Hematopoietic multipotent progenitor cell treated with erythropoietin and hydrocortisone succinate and interleukin-3 and kit ligand, for 17 days (in vitro differentiated cells): ENCODE measurements around the gene MYOM1.
"Not testable (repeated sequence)": the region's sequence is repeated elsewhere in the genome, so short reads cannot be mapped to it uniquely, and the experiment has no call there.

Source experiments
- DNase-seq: peaks from one replicate; pipeline ENCODE4 v3.0.0-alpha.2; 2015; ENCODE audit warnings: low spot score

Gene MYOM1

DNA sequence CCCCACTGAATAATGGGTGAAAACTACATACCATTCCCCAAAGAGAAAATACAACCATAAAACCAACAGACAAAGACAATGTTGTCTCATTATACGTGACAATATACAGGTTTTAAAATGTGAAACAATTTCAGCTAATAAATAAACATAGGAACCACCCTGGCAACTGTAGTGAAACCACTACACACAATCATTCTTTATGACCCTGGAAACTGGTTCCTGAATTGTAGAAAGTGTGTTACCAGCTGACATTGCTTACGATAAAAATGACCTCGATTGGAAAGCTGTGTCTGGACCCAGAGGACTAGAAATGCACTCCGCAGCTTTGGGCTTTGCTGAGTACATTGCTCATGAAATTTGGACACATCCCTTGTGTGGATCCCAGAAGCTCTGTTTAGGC, 132.9 kb downstream of the MYOM1 start:
- DNase-seq = no peak

DNA sequence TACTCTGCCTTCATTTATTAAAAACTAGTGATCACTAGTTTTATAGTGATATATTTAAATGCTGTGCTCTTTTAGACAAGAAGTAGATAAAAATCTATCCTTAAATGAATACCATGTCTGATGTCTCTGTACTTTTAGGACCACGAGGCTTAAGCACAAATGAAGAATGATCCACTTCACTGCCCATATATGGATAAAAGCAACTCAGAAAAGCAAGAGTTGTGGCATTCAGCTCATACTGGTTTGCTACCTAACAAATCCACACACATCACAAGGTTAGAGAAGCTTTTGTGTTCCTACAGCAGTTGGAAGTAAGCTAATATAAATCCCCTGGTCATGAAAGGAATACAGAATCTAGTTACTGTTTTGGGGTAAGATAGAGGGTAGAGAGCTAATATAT, 134.2 kb downstream of the MYOM1 start:
- no peak for DNase-seq

DNA sequence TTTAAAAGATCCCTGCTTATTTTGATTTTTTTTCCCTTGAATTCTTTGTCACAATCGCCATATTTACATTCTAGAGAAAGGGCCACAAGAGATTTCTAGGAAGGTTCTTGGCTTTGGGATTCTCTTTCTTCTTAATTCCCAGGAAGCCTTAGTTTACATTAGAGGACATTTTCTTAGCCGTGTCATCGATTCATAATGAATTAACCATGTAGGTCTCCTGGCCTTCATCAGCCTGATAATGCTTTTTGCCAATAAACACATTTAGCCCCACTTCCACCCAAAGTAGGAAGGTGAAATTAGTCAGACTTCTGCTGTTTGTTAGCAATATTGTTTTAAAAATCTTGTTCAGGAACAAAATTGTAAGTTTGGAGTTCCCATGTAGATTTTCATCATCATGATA, 135.6 kb downstream of the MYOM1 start:
- no peak for DNase-seq

DNA sequence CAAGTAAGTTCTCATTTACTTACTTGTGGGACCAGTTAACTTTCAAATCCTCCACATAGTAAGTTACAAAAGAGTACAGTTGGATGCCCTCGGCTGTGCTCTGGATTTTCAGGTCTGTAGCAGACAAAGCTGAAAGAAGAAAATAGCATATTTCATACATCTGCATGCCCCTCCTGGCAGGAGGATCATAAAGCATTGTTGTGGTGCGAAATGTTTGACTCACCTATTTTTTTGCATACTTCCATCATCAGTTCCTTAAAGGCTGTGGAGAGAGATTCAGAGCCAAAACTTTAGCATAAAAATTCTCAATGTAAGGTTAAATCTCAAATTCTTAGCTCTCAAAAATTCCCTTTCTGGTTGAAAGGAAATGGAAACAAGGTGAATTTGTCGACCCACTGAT, 136.0 kb downstream of the MYOM1 start:
- no peak for DNase-seq

DNA sequence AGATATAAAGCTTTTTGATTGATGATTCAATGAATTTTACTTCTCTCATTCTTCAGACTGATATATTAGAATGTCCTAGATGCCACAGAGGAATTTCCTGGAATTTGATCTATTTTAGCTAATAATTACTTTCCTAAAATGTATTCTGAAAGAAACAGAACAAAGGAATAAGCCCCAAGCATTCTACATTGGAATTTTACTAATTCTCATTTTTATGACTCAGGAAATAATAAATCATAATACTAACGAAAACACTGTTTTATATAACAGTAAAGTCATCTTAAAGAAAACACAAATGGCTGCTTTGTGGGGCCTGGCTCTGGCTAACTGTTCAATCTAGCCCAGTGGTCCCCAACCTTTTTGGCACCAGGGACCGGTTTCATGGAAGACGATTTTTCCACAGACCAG, 138.2 kb downstream of the MYOM1 start:
- no peak for DNase-seq

DNA sequence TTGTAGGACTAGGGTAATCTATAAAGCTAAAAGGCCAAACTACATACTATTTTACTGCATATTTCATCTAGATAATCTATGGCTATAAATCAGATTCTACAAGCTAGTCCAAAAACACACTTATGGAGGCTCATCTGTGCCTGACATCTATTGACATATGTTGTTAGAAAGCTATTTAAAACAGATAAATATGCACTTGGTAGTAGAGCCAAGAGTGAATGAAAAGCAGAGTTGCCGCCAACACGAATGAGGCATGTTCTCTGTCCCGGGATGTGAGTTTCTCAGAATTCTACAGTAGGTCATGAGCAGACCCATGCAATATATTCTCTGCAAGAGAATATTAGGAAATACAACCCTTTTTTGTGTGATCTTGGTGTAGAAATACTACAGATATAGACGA, 140.1 kb downstream of the MYOM1 start:
- DNase-seq = no peak

DNA sequence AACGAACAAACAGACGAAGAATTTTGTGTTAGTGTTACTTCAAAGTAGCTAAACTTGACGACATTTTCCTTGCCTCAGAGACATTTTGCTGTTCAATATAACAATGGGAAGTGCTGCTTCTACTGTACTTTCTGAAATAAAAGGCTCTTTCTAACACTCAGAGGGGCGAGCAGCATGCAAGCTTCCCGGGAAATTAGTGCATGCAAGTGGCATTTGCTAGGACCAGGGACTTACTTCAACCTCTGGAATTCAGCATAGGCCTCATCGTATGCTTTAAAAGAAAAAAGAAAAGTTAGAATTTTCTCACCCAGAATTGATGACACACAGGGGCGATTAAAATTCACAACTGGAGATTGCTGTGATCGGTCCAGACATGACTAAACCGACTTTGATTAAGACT, 144.3 kb downstream of the MYOM1 start:
- no peak for DNase-seq

DNA sequence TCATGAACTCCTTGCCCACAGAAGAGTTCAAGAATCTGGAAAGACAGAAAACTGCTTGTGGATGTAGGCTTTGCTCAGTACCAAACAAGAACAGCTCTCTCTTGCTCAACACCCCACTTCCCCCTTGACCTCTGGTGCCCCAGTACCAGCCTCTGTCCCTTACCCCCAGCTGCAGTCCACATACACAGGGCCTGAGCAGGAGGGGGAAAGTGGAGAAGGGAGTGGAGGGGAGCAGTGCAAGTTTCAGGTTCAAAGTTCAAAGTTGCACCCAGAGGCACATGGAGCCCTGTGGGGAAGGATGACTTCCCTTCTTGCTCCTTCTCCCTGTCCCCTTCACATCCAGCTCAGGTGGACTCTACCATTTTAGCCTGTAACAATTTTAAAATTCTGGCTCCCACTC, 145.7 kb downstream of the MYOM1 start:
- DNase-seq = no peak

DNA sequence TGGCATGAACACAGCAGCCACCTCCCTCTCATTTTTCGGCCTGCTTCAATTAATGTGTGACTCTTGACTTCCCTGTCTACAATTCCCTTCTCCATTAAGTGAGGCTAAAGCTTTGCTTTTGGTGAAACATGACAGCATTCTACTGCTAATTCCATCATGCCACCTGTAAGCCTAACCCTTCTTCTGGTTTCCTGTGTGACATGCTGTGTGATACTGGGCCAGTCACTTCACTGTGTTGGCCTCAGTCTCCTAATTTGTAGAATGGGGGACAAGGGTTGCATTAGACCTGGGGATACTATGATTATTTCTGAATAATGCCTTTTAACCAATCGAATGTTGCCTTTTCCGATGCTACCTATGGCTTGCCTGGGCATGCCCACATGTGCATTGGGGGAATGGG, 146.4 kb downstream of the MYOM1 start:
- DNase-seq = not testable (repeated sequence)

DNA sequence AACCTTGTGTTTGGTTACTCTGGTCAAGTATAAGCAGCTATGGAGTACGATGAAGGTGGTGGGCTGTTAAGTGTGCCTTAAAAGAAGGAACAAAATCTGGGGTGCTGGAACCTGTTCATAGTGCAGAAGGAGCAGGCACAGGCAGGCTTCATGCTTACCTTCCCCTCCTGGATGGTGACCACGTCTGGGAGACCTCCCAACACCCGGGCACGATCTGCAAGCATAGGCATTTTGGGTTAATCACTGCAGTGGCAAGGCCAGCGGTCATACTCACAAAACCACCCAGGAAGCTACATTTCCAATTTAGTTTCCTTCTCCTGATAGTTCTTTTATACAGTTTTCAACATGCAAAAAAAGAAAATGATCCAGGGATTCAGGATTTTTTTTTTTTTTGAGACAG, 148.1 kb downstream of the MYOM1 start:
- no peak for DNase-seq

DNA sequence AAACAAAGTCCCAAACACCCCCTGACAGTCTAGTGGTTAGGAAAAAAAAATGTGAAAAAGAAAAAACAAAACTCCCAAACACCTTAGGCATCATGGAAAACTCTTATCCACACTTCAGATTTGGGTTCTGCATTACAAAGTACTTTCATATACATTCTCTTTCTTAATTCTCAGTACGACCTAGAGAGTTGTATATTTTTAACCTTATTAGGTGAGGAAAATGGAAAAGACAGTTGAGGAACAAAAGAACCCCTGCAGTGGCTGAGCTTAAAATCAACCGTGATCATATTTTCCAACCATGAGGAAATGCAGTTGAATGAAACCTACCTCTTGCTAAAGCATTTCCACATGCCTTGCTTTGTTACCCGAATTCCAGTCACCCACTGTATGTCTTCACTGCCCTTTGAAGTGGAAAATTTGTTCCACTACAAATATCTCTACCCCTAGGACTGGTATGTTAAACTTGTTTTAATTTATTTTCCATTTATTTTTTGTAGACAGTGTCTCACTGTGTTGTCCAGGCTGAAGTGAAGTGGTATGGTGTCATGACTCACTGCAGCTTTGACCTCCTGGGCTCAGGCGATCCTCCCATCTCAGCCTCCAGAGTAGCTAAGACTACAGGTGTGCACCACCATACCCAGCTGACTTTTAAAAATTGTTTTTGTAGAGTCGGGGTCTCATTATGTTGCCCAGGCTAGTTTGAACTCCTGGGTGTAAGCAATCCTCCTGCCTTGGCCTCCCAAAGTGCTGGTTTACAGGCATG, 149.9 kb downstream of the MYOM1 start:
- DNase-seq = no peak

DNA sequence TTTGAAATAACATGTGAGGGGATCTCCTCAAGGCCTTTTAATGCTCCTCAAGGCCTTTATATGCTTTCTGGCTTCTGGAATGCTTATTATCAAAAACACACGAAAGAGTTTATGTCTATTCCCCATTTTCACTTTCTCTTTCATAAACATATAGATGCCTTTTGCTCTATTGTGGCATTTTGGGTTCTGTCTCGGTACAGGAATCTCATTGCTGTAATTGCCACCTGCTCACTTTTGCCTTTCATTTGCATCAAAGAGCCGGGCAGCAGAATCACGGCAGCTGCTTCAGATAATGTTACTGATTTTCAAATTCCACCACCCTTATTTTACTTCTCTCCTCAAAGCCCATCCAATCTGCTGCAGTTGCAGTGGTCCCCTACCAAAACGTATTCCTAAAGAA, 152.0 kb downstream of the MYOM1 start:
- DNase-seq = no peak

DNA sequence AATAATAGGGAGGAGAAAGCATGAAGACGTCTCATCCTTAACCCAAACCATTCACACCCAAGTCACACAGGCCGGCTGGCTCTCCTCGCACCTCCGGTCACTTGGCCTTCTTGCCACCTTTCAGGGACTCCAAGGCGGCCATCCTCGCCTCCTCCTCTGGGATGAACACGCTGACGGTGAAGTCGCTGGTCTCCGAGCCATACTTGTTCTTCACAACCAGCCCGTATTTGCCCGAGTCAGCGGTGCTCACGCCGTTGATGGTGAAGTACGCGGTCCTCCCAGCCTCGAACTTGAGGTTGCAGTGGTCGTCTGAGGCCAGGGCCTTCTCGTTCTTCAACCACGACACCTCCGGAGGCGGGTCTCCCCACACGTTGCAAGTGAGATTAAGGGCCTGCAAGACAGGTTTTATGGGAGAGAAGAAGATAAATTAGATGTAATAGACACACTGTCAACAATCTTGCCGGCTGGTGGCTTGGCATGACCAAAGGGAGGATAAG, 152.6 kb downstream of the MYOM1 start:
- DNase-seq = no peak

DNA sequence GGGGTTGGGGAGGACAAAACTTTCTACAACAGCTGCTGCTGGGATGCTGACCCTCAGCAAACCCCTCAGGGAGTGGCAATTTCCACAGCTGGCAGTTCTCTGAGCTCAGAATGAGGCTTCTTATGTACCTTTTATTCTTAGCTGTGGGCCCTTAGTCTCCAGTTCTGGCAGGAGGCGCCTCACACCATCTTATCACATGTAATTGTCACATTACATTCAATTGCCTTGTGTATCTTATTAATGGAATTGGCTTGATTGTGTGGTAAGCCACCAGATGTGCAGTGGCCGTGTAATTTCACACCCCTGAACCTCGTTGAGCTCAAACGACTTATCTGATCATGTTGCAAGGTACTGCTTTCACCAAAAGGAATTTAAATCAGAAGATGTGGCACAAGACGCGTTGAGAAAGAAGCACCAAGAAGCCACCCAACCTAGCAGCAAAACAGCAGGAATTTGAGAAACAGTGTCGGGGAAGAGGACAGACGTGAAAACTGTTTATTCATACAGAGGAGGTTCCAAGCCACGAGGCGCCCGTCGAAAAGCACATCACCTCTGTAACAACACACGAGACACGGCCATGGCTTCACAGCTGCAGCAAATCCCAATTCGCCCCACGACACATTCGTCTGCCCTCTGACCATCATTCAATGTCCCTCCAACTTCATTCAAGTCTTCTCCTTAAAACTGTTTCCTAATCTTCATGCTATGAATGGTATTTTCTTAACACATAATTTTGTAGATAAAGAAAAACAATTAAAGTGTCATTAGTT, 153.2 kb downstream of the MYOM1 start:
- no peak for DNase-seq

DNA sequence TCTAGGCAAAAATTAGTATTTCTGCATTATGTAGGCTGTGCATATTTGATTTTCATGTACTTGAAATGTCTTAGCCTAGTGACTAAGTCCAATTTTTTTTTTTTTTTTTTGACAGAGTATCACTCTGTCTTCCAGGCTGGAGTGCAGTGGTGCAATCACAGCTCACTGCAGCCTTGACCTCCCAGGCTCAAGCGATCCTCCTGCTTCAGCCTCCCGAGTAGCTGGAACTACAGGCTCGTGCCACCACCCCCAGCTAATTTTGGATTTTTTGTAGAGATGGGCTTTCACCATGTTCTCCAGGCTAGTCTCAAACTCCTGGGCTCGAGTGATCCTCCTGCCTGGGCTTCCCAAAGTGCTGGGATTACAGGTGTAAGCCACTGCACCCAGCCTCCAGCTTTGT, 156.0 kb downstream of the MYOM1 start:
- not testable (repeated sequence) for DNase-seq

DNA sequence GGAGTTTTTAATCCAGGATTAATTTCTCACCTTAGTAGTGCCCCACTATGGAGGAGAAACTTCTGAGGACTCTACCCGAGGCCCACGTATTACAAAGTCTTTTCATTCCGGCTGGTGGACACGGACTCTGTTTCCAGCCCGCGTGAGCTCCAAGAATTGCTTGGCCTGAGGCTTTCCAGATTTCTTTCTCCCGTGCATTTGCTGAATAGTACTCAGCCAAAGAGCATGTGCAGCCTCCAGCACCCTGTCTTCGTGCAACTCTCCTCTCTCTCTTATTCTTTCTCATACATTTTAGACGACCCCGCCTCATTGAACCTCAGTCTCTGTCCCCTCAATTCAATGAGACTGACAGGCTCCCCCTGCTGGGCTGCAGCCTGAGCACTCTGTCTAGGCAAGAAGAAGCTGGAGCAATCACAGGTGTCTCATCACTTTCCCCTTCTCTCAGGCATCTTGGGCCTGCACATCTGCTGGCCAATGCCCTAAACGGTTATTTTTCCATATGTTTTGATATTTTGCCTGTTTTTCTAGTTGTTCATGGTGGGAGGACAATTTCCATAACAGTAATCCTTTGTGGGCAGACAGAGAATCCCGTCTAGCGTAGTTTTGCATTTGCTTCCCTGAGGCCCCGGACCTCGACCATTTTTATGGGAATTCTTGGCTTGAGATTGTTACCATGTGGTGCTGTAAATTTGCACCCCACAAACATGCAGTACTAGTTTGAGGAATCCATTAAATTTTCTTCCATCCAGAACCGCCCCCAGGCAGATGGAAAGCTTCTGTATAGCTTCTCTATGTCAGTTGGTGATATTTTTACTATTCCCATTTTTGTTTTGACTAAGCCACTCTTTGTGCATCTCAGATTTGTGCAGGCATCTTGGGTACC, 156.7 kb downstream of the MYOM1 start:
- peak; percentile 78 for DNase-seq

DNA sequence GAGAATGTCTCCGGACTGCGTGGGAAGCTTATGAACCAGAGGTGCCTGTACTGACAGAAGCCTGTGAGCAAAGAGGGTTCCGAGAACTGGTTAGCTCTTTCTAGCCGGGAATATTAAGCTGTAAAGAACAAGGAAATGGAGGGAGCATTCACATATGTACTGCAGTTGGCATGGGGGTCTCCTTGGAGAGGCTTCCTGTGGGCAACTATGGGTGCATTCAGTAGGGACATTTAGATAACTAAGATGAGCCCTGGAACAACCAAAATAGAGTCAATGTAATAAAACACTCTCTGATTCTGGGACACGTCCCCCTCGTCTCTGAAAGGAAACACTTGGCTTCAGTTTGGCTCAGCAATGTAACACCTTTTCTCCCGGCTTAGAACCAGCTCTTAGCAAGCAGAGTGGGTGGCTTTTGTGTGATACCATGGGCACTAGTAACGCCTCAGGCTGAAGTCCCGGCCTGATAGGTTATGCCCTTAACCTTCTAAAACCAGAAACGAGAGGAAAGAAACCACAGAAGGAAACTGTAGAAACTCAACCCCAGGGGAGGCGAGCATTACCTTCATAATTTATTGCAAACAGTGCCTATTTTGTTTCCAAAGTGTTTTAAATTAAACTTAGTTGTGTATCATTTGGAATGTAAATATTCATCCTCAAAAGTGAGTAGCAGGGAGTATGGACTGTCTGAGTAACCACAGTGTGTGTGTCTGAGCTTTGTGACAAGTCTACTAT, 158.0 kb downstream of the MYOM1 start:
- no peak for DNase-seq

DNA sequence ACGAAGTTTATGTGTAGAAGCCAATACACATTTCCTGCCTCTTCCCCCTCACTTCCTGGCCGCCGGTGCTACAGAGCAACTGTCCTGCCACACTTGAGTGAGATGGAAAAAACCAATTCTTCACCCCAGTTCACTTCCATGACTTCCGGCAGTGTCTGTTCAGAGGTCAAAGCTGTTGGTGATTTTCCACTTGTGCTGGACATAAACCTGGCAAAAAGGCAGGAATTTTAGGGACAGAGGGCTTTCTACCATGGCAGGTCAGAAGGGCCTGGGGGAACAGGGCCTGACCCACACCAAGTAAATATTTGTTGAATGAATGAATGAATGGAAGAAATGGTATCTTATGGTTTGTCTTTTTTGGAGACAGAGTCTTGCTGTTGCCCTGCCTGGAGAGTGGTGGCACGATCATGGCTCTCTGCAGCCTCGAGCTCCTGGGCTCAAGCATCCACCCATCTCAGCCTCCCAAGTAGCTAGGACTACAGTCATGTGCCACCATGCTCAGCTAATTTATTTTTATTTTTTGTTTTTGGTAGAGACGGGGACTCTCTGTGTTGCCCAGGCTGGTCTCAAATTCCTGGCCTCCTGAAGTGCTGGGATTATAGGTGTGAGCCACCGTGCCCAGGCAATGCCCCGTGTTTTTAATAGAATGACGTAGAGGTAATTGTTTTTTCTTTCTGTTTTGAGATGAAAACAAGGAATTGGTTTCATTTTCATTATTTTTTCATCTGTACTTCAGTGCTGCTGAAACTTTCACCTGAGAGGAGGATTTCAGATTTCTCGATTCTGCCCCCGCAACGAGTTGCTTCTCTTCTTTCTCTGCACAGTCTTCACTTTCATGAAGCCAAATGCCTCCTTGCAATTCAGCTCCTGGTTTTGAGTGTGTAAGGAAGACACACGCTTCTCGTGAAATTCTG, 158.8 kb downstream of the MYOM1 start:
- no peak for DNase-seq

DNA sequence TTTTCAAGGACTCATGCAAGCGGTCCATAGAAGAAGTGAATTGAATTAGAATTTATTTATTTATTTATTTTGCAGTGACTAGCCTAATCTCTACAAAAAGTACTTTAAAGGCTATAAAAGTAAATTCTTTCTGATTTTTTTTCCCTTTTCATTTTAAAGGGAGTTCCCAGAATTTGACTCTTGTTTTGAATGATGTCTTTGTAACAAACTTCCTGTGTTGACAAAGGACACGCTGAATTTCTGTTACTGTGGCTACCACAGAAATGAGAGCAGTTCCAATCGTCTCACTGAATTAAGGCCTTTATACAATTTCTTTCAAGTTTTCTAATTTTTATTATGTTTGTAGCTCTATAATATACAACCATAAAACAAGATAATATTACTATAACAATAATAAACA, 160.5 kb downstream of the MYOM1 start:
- DNase-seq = no peak

DNA sequence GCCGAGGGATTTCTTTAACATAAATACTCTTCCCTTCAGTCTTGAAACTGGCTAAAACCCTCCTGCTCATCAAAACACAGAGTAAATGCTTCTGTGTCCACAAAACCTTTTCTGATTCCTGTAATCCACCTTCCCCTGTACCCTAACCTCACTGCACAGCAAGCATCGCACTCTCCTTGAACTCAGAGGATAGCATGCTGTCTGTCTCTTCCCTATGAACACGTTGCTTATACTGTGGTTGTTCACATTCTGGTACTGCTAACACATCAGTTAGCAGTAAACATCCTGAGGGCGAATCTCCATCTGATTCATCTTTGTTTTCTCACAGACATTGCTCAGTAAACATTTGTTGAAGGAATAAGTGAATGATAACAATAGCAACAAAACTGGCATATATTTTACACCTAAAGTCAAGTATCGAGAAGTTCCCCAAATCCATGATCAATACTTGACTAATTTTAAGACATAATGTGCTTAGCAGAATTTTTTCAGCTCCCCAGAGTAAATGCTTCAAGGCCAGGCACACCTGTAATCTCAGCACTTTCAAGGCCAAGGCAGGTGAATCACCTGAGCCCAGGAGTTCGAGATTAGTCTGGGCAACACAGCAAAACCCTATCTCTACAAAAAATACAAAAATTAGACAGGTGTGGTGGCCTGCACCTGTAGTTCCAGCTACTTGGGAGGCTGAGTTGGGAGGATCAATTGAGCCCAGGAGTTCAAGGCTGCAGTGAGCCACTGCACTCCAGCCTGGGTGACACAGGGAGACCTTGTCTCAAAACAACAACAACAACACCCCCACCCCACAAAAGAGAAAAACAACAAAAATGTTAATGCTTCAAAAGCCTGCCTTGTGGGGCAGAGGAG, 161.2 kb downstream of the MYOM1 start:
- no peak for DNase-seq
